ENCODE data around the gene GPR89B. TPM values are rescaled to one million over a fixed set of nuclear protein-coding genes. Genes with fewer than 3 reads are reported as not detected.
"Not testable (repeated sequence)": the region's sequence is repeated elsewhere in the genome, so short reads cannot be mapped to it uniquely, and the experiment has no call there.

GPR89B gene
- total RNA-seq, 1 donor from 2014 or later: 14.4 TPM

GRCh38 chr1:147927689-147928088 lies 531 bp upstream of the GPR89B start:
- ATAC-seq; intact Hi-C loops (cut with DNase I): not testable (repeated sequence)

GRCh38 chr1:147931137-147931536 lies 2.9 kb downstream of the GPR89B start:
- intact Hi-C loops (cut with DNase I); DNase-seq (ENCODE audit: low spot score); ATAC-seq: not testable (repeated sequence)

More at GRCh38 chr1:147927689-147928088, 531 bp upstream of the GPR89B start:
- DNase-seq (ENCODE audit: low spot score): not testable (repeated sequence)

GRCh38 chr1:147935296-147935695 lies 7.1 kb downstream of the GPR89B start:
- DNase-seq (ENCODE audit: low spot score); ATAC-seq; intact Hi-C loops (cut with DNase I): not testable (repeated sequence)

- intact Hi-C loops (cut with DNase I); DNase-seq (ENCODE audit: low spot score); ATAC-seq: not testable (repeated sequence)
These were observed 12.2 kb downstream of the GPR89B start for GRCh38 chr1:147940456-147940855.

- ATAC-seq; intact Hi-C loops (cut with DNase I); DNase-seq (ENCODE audit: low spot score): not testable (repeated sequence)
These were observed 14.3 kb downstream of the GPR89B start for GRCh38 chr1:147942563-147942962.

GRCh38 chr1:147949517-147949916 lies 21.3 kb downstream of the GPR89B start:
- DNase-seq (ENCODE audit: low spot score); ATAC-seq; intact Hi-C loops (cut with DNase I): not testable (repeated sequence)

GRCh38 chr1:147958906-147959305 lies 30.7 kb downstream of the GPR89B start:
- intact Hi-C loops (cut with DNase I); DNase-seq (ENCODE audit: low spot score); ATAC-seq: not testable (repeated sequence)

GRCh38 chr1:147959680-147960079 lies 31.5 kb downstream of the GPR89B start:
- intact Hi-C loops (cut with DNase I); ATAC-seq; DNase-seq (ENCODE audit: low spot score): not testable (repeated sequence)

GRCh38 chr1:147964575-147964974 lies 36.4 kb downstream of the GPR89B start:
- ATAC-seq; intact Hi-C loops (cut with DNase I); DNase-seq (ENCODE audit: low spot score): not testable (repeated sequence)

- DNase-seq (ENCODE audit: low spot score); ATAC-seq; intact Hi-C loops (cut with DNase I): not testable (repeated sequence)
These were observed 38.4 kb downstream of the GPR89B start for GRCh38 chr1:147966657-147967056.

- ATAC-seq; intact Hi-C loops (cut with DNase I); DNase-seq (ENCODE audit: low spot score): not testable (repeated sequence)
These were observed 50.9 kb downstream of the GPR89B start for GRCh38 chr1:147978896-147979651.

- intact Hi-C loops (cut with DNase I); ATAC-seq; DNase-seq (ENCODE audit: low spot score): not testable (repeated sequence)
These were observed 57.2 kb downstream of the GPR89B start for GRCh38 chr1:147985374-147985773.

GRCh38 chr1:147987893-147988292 lies 59.7 kb downstream of the GPR89B start:
- DNase-seq (ENCODE audit: low spot score); intact Hi-C loops (cut with DNase I); ATAC-seq: not testable (repeated sequence)

- intact Hi-C loops (cut with DNase I); DNase-seq (ENCODE audit: low spot score); ATAC-seq: not testable (repeated sequence)
These were observed 64.7 kb downstream of the GPR89B start for GRCh38 chr1:147992916-147993315.

GRCh38 chr1:147993400-147993799 lies 65.2 kb downstream of the GPR89B start:
- intact Hi-C loops (cut with DNase I); DNase-seq (ENCODE audit: low spot score); ATAC-seq: not testable (repeated sequence)

- intact Hi-C loops (cut with DNase I); ATAC-seq; DNase-seq (ENCODE audit: low spot score): not testable (repeated sequence)
These were observed 65.8 kb downstream of the GPR89B start for GRCh38 chr1:147993825-147994615.

GRCh38 chr1:147996088-147996487 lies 67.9 kb downstream of the GPR89B start:
- DNase-seq (ENCODE audit: low spot score); intact Hi-C loops (cut with DNase I); ATAC-seq: not testable (repeated sequence)

- intact Hi-C loops (cut with DNase I); ATAC-seq; DNase-seq (ENCODE audit: low spot score): not testable (repeated sequence)
These were observed 79.5 kb downstream of the GPR89B start for GRCh38 chr1:148007724-148008123.

- DNase-seq (ENCODE audit: low spot score) (no peak), ATAC-seq (no peak)
- intact Hi-C loops (cut with DNase I): no loop called here
These were observed 82.3 kb downstream of the GPR89B start for GRCh38 chr1:148010527-148010926.
